Activated CD4-positive, alpha-beta T cell treated with anti-CD3 and anti-CD28 coated beads for 4 hours (primary cell): Measurements from ENCODE around the gene PGAM2.

Experiments used
- DNase-seq, 2 donors: peaks; one replicate each; pipeline ENCODE4 v3.0.0-alpha.2; 2020

The PGAM2 gene

GRCh38 chr7:44103566-44103922, 38.2 kb upstream of the PGAM2 start:
- DNase-seq: no peak

- no peak for DNase-seq
Measured at GRCh38 chr7:44102846-44103565, 37.6 kb upstream of the PGAM2 start.

- no peak for DNase-seq
Measured at GRCh38 chr7:44101966-44102845, 36.8 kb upstream of the PGAM2 start.

DNA sequence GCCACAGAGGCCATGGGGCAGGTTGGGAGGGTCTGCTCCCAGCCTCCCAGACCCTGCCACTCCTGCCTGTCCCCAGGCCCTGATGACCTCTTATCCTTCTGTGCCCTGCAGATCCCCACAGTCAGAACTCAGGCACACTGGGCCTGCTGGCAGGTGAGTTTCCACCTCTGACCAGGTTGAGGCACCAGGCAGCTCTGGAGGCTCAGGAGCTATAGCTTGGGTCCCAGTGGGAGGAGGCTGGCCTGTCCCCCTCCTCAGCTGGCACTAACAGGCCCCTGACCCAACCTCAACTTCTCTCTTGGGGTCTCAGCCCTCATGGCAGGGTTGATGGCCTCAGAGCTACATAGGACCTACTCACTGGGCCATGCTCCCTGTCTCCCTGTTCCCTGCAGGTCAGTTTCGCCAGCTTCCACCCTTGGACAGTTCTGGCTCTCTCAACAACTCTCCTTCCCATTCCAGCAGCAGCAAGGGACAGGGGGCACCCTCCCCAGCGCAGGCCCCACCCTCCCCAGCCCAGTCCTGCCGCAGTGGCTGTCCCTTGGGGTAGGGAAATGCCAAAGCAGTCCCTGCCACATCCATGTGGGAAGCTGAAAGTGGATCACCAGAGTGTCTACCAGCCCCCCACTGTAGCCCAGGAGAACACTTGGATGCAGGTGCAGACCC, 36.1 kb upstream of the PGAM2 start:
- DNase-seq: no peak

DNA sequence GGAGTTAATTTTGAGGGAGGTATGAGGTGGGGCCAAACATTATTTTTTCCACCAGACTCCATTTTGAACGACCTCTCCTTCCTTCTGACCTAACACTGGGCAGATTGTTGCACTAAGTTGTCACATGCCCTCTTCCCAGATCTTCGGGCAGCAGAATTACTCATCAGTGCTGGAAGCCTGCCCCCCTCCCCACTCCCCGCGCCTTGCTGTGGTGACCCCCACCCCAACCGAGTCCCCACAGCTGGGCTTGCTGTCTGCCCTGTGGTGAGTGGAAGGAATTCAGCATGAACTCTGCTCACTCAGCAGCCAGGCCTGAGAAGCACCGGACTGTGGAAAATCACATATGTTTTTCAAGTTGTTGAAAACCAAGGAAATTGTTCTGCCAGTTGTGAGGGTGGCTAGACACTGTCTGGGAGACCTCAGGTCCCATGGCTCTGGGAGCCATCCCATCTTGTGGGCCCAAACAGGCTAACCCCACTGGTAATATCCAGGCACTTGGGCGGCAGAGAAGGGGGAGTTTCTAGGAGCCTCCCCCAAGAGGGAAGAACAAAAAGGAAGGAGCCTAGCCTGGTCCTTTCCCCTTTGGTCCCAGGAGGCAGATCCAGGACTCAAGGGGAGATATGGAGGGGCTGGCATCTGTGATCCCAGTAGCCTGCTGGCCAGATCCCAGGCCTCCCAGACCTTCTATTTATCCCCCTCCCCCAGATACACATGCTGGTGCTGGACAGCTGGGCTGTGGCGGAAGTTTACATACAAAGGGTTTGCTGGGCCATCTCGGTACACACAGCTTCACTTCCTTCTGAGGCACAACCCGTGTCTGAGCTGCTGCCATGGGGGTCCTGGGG, 35.3 kb upstream of the PGAM2 start:
- no peak for DNase-seq

- DNase-seq: no peak
Measured at GRCh38 chr7:44099669-44100068, 34.3 kb upstream of the PGAM2 start.

DNA sequence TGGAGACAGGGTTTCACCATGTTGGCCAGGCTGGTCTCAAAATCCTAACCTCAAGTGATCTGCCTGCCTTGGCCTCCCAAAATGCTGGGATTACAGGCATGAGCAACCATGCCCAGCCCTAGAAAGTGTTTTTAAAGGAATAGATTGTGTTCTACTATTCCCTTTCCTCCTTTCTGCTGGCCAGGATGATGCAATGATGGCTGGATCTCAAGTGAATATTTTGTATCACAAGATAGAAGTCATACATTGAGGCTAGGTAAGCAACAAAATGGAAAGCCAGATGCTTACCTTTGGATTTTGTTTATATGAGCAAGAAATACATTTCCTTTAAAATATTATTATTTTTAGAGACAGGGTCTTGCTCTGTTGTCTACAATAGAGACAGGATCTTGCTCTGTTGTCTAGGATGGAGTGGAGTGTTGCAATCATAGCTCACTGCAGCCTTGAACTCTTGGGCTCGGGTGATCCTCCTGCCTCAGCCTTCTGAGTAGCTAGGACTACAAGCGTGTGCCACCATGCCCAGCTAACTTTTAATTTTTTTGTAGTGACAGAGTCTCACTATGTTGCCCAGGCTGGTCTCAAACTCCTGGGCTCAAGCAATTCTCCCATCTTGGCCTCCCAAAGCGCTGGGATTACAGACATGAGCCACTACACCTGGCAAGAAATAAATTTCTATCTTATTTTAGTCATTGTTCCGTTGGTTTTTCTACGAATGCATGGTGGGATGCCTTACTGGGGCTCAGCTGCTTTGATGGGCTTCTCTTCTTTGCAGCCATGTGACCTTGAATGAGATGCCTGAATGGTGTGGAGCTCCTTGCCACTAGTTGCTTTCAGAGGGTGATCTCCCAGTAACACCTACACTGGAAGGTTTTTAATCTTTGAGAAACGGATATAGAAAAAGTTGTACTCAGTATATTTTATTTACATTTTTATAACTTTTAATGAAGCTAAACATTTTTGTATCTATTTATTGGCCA, 33.0 kb upstream of the PGAM2 start:
- DNase-seq: no peak

- no peak for DNase-seq
Measured at GRCh38 chr7:44097064-44097932, 31.9 kb upstream of the PGAM2 start.

DNA sequence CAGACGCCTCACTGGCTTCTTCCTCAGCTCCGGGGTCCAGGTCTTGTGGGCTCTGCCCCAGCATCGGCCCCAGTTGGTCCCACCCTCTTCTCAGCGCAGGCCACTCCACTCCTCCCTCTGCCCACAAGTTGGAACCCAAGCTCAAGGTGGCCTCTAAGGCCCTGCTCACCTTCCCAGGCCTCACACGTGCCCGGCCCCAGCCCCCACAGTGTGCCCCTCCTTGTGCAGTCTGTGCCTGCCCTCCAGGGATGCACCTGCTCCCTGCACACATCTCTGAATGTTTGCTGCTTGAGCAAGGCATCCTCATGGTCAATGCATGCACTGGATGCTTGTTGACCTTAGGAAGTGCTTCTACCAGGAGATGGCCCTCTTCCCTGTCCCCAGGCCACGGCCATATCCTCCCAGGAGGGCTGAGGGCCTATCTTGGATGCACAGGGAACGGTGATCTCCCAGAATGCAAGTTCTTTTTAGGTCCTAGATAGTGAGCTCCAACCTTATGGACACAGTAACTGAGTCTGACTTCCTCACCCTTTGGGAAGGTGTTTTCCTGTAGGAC, 31.0 kb upstream of the PGAM2 start:
- no peak for DNase-seq

- no peak for DNase-seq
Measured at GRCh38 chr7:44095781-44096180, 30.4 kb upstream of the PGAM2 start.

GRCh38 chr7:44094883-44095592, 29.7 kb upstream of the PGAM2 start:
- no peak for DNase-seq

DNA sequence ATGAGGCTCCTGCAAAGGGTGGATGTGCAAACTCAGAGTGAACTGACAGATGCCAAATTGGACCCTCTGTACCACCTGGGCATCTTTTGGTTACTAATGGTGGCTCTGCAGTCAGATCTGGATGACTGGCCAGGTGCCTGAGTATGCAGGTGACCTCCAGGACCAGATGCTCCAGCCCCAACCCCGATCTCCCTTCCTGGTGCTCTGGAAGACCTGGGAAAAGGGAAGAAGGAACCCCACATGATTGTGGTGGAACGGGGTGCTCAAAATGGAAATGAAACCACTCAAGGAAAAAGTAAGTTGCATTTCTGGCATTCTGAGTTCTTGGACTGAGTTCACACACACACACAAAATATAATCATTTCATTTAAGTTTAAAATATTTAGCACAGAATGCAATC, 29.0 kb upstream of the PGAM2 start:
- no peak for DNase-seq

- no peak for DNase-seq
Measured at GRCh38 chr7:44093102-44093641, 27.8 kb upstream of the PGAM2 start.

- no peak for DNase-seq
Measured at GRCh38 chr7:44087911-44088838, 22.8 kb upstream of the PGAM2 start.

- DNase-seq: no peak
Measured at GRCh38 chr7:44086627-44087026, 21.3 kb upstream of the PGAM2 start.

DNA sequence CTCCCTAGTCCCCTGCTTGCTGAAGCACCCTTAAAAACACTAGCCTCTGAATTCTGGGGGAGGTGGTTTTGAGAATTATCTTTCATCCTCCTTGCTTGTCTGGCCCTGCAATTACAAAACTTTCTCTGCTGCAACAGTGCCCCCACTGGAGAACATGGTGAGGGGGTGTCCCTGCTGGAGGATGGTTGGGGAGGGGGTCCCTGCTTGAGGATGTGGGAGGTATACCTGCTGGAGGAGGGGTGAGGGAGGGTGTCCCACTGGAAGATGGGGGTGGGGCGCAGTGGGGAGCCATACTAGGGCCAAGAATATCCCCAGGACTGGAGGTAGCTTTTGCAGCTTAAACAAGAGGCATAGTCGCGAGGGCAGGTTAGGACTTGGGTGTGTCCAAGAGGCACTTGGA, 20.2 kb upstream of the PGAM2 start:
- DNase-seq: no peak

DNA sequence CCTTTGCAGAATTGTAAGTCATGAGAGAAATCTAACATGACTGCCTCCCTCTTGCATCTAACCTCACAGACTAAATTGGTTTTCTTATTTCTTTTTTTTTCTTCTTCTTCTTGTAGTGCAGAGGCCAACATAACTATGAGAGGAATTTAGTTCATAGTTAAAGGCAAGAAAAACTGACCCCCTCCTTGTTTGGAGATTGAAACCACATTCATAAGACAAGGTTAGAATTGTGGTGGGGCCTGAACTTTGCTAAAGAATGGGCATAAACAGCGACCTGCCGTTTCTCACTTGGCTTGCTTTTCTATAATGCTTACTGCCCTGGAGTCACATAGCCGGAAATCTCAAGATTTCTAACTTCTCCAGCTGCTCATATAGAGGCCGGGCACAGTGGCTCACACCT, 19.3 kb upstream of the PGAM2 start:
- no peak for DNase-seq

GRCh38 chr7:44083796-44084195, 18.4 kb upstream of the PGAM2 start:
- DNase-seq: no peak
